Endodermal cell (in vitro differentiated cells): ENCODE data around the gene DDX11. TPM values are rescaled to one million over a fixed set of nuclear protein-coding genes. Genes with fewer than 3 reads are reported as not detected.
"Not testable (repeated sequence)": the region's sequence is repeated elsewhere in the genome, so short reads cannot be mapped to it uniquely, and the experiment has no call there.

ENCODE experiments used
- DNase-seq: peaks from one replicate; pipeline ENCODE4 v3.0.0-alpha.2; 2017
- H3K27ac ChIP-seq: 2 replicates; pipeline ENCODE4 v1.5.1; 2013; ENCODE audit warnings: mild to moderate bottlenecking, low read depth, low read length, moderate library complexity
- H3K27me3 ChIP-seq: 2 replicates; pipeline ENCODE4 v1.6.1; 2013; ENCODE audit warnings: mild to moderate bottlenecking, low read length, moderate library complexity; ENCODE audit not compliant: insufficient read depth, control insufficient read depth, poor library complexity, severe bottlenecking
- H3K36me3 ChIP-seq: 2 replicates; pipeline ENCODE4 v1.7.0; 2013; ENCODE audit warnings: mild to moderate bottlenecking, low read length, moderate library complexity; ENCODE audit not compliant: control insufficient read depth, insufficient read depth
- H3K4me1 ChIP-seq: one replicate; pipeline ENCODE4 v1.7.0; 2013; ENCODE audit warnings: low read length; ENCODE audit not compliant: control insufficient read depth, insufficient read depth
- H3K4me3 ChIP-seq: 2 replicates; pipeline ENCODE4 v1.5.1; 2013; ENCODE audit warnings: mild to moderate bottlenecking, low read length, moderate library complexity
- H3K9ac ChIP-seq: 2 replicates; pipeline ENCODE4 v1.6.1; 2013; ENCODE audit warnings: mild to moderate bottlenecking, low read length, moderate library complexity; ENCODE audit not compliant: poor library complexity, severe bottlenecking; ENCODE audit errors: extremely low read depth
- H3K9me3 ChIP-seq: 2 replicates; pipeline ENCODE4 v1.6.1; 2013; ENCODE audit warnings: mild to moderate bottlenecking, low read length, moderate library complexity; ENCODE audit not compliant: control insufficient read depth
- H3K27ac Mint-ChIP-seq: 2 replicates; pipeline ENCODE4 v1.8.0; 2020; ENCODE audit warnings: mixed read lengths
- H3K27me3 Mint-ChIP-seq: 2 replicates; pipeline ENCODE4 v1.8.0; 2021; ENCODE audit warnings: mild to moderate bottlenecking, mixed read lengths; ENCODE audit not compliant: insufficient read depth
- H3K36me3 Mint-ChIP-seq: 2 replicates; pipeline ENCODE4 v1.8.0; 2020; ENCODE audit warnings: low read depth, mixed read lengths
- H3K4me1 Mint-ChIP-seq: 2 replicates; pipeline ENCODE4 v1.8.0; 2020; ENCODE audit warnings: mixed read lengths
- H3K4me3 Mint-ChIP-seq: 2 replicates; pipeline ENCODE4 v1.8.0; 2020; ENCODE audit warnings: mild to moderate bottlenecking, moderate library complexity, mixed read lengths
- H3K9me3 Mint-ChIP-seq: 2 replicates; pipeline ENCODE4 v1.8.0; 2020; ENCODE audit warnings: mild to moderate bottlenecking, mixed read lengths
- CTCF ChIP-seq: fragments of 200-600 bp; sonication (generic); conservative IDR thresholded peaks from 2 replicates; pipeline ENCODE4 v1.5.0; 2021; ENCODE audit warnings: antibody characterized with exemption, mild to moderate bottlenecking
- WGBS, 2 experiments: methylation state at CpG; one replicate each; pipeline versions ENCODE4 v1.1.5 to v1.1.7; 2013; ENCODE audit warnings: missing lambda C conversion rate in 2 of 2, mixed read lengths in 1 of 2; ENCODE audit not compliant: insufficient coverage in 1 of 2, insufficient read length in 1 of 2; 5-methylcytosine and 5-hydroxymethylcytosine counted together
- long read RNA-seq, 4 experiments: library from polyadenylated mRNA in 2 of 4; library from RNA in 1 of 4; library from capped mRNA in 1 of 4; stranded (forward) in 3 of 4; unstranded in 1 of 4; transcript quantifications; one replicate each; pipeline ENCODE4 v2.0.0, GENCODE V29; 2020 to 2021; ENCODE audit warnings: inconsistent platforms in 1 of 4
- polyA plus RNA-seq, 2 experiments: library from polyadenylated mRNA; stranded (reverse); fragments of 50-300 nt; gene quantifications; one replicate each; pipeline ENCODE4 v1.2.3, GENCODE V29; 2013
- total RNA-seq, 2 donors: library from RNA; stranded (reverse); fragmentation: NEBNext Ultra II Directional in 1 of 2; extraction: Animal tissue kit (Norgen Biotek cat#: 25700) in 1 of 2; gene quantifications; 2 replicates in 1 of 2; 3 replicates in 1 of 2; pipeline ENCODE4 v1.2.1, GENCODE V29; 2021

Gene DDX11
- total RNA-seq: 100 to 1,000 TPM; 136 to 298 TPM
- 70.7 TPM for polyA plus RNA-seq (2013, experiment 1 of 2)
- 52.5 TPM for polyA plus RNA-seq (2013, experiment 2 of 2)
- long read RNA-seq, experiment 1, partial matches to known transcripts: 14 of 26 reads
- long read RNA-seq, experiment 1, other reads (novel, unspliced or antisense): 12 of 26 reads
- long read RNA-seq, experiment 2, transcript DDX11-223 (27 exons, 3,079 nt): major isoform, 15 of 60 reads
- long read RNA-seq, experiment 2, partial matches to known transcripts: 10 of 60 reads
- long read RNA-seq, experiment 2, other reads (novel, unspliced or antisense): 34 of 60 reads
- long read RNA-seq, experiment 3, transcript DDX11-223 (27 exons, 3,079 nt): major isoform, 177 of 578 reads
- long read RNA-seq, experiment 3, transcript DDX11-202 (26 exons, 3,724 nt): minor isoform, 18 of 578 reads
- long read RNA-seq, experiment 3, partial matches to known transcripts: 74 of 578 reads
- long read RNA-seq, experiment 3, other reads (novel, unspliced or antisense): 305 of 578 reads
- long read RNA-seq, experiment 4, partial matches to known transcripts: 1 of 4 reads
- long read RNA-seq, experiment 4, other reads (novel, unspliced or antisense): 3 of 4 reads

DNA sequence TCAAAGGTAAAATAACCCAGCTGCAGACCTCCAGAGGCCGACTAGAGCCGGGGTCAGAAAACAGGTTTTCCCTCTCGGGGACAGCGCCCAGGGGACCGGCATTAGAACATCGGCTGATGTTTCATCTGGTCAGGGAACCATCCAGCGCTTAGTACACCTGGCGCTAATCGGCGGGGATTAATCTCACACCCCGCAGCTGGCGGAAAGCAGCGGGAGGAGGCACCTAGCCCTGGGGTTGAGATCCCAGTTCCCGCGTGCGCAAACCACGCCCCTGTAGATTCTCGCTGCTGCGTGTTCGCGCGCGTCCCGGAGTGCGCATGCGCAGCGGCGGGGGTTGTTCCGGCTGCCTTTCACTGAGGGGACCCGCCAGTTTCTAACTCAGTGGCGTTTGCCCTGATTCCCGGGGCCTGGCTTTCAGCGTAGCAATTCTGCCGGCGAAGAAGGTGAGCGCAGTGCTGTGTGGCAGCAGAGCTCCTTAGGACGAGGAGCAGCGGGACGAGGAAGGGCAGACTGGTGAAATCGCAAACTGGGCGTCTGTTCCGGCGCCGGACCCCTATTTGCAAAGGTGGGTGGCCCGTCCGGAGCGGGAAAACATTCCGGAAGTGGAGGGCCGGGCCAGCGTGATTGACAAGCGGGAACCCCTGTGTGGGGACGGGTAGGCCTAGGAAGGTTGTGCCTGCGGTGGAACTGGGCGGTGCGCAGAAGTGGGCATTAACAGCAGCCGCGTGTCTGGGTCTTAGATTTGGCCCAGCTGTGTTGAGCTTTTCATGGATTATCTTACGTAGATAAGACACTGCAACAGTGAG, at the start of gene DDX11:
Gene DDX11, plus strand, starts transcription at position 334 of the 806 bp plus-strand sequence. CDS start 4,534 bp downstream, outside the sequence.
- Histone ChIP-seq H3K4me3 (peak within 1 kb of the TSS; percentile 88), H3K9ac (peak within 1 kb of the TSS; percentile 70), H3K27ac (peak within 1 kb of the TSS; percentile 85)
- H3K9me3 Mint-ChIP-seq, H3K36me3 ChIP-seq, H3K27me3 ChIP-seq, H3K27me3 Mint-ChIP-seq, H3K9me3 ChIP-seq, H3K4me1 ChIP-seq: not testable (repeated sequence)
- H3K36me3 Mint-ChIP-seq: peaks cover 24% of the 10 kb centered on the region
- peak; percentile 99 for DNase-seq
- H3K4me1 Mint-ChIP-seq: peaks cover 20% of the 10 kb centered on the region
- peak within 1 kb of the TSS; percentile 98 for H3K27ac Mint-ChIP-seq
- H3K4me3 Mint-ChIP-seq: peak within 1 kb of the TSS; percentile 86
- WGBS, 2 experiments: 0% methylated on average over 44 to 58 of the region's 58 CpGs

GRCh38 chr12:31026202-31026601, 47.5 kb upstream of the DDX11 start:
- TF ChIP-seq CTCF: no peak
- no peak overlapping the region for H3K27ac Mint-ChIP-seq
- H3K4me3 ChIP-seq: peak overlapping the region; percentile 67
- peak; percentile 41 for DNase-seq
- H3K4me1 Mint-ChIP-seq: peaks cover 55% of the 10 kb centered on the region
- H3K4me1 ChIP-seq: peaks cover 8% of the 10 kb centered on the region
- peaks cover 8% of the 10 kb centered on the region for H3K27me3 Mint-ChIP-seq
- no peak overlapping the region for H3K27ac ChIP-seq
- no peak overlapping the region for H3K4me3 Mint-ChIP-seq
- H3K9me3 ChIP-seq: peaks cover 19% of the 10 kb centered on the region
- peaks cover 29% of the 10 kb centered on the region for H3K9me3 Mint-ChIP-seq
- H3K36me3 Mint-ChIP-seq: peaks cover 6% of the 10 kb centered on the region
- no peak overlapping the region for H3K9ac ChIP-seq
- 89 to 91% methylated on average over 7 of the region's 7 CpGs for WGBS, 2 experiments
- peaks cover 4% of the 10 kb centered on the region for H3K36me3 ChIP-seq
- no peaks in the 10 kb centered on the region for H3K27me3 ChIP-seq

DNA sequence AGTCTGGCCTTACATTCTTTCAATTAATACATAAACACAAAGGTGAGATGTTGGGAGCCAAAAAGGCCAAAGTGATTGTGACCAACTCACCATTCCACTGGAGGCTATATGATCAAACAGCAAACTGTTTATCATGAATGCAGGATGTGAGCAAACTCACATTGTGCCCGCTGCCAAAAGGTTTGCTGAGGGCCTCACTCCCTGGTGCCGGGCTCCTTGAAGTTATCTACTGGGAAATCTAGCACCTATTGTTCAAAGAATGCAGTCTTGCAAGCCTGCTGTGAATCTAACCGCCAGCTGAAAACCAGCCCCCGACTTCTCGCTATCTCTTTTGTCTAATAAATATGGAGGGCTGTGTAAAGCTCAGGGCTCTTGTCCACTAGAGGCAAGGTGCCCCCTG, 46.7 kb upstream of the DDX11 start:
- peak; percentile 76 for DNase-seq
- H3K36me3 ChIP-seq, H3K27me3 Mint-ChIP-seq, H3K27me3 ChIP-seq, H3K4me3 Mint-ChIP-seq, H3K4me1 ChIP-seq, H3K9ac ChIP-seq, H3K36me3 Mint-ChIP-seq, H3K27ac ChIP-seq: not testable (repeated sequence)
- H3K4me3 ChIP-seq: peak overlapping the region; percentile 67
- Mint-ChIP-seq H3K27ac (peak overlapping the region; percentile 85), H3K9me3 (peaks cover 27% of the 10 kb centered on the region), H3K4me1 (peaks cover 47% of the 10 kb centered on the region)
- WGBS, 2 experiments: 71 to 73% methylated on average over 3 to 5 of the region's 5 CpGs
- peaks cover 19% of the 10 kb centered on the region for H3K9me3 ChIP-seq
